Parathyroid adenoma (tissue), 2 donors: Measurements from ENCODE around the gene KCNK15.
"Not testable (repeated sequence)": the region's sequence is repeated elsewhere in the genome, so short reads cannot be mapped to it uniquely, and the experiment has no call there.

ENCODE experiments used
- H2AFZ ChIP-seq: fragments of 300-600 bp; sonication (generic); one replicate; pipeline ENCODE4 v1.7.0; 2017; ENCODE audit warnings: antibody characterized with exemption, mild to moderate bottlenecking
- H3K27ac ChIP-seq: fragments of 300-600 bp; sonication (generic); one replicate; pipeline ENCODE4 v1.7.0; 2017
- H3K27me3 ChIP-seq: fragments of 300-600 bp; sonication (generic); one replicate; pipeline ENCODE4 v1.7.0; 2017; ENCODE audit warnings: low read length; ENCODE audit not compliant: control insufficient read depth, insufficient read depth
- H3K36me3 ChIP-seq: fragments of 300-600 bp; sonication (generic); one replicate; pipeline ENCODE4 v1.7.0; 2017; ENCODE audit warnings: low read length; ENCODE audit not compliant: control insufficient read depth, insufficient read depth
- H3K4me1 ChIP-seq: fragments of 300-600 bp; sonication (generic); one replicate; pipeline ENCODE4 v1.7.0; 2017; ENCODE audit warnings: control low read depth
- H3K4me2 ChIP-seq: fragments of 300-600 bp; sonication (generic); one replicate; pipeline ENCODE4 v1.7.0; 2017; ENCODE audit warnings: low read length
- H3K4me3 ChIP-seq: fragments of 300-600 bp; sonication (generic); one replicate; pipeline ENCODE4 v1.7.0; 2017; ENCODE audit warnings: low read depth, low read length
- H3K79me2 ChIP-seq: fragments of 300-600 bp; sonication (generic); one replicate; pipeline ENCODE4 v1.7.0; 2017; ENCODE audit warnings: control low read depth
- H3K9ac ChIP-seq: fragments of 300-600 bp; sonication (generic); one replicate; pipeline ENCODE4 v1.7.0; 2017; ENCODE audit warnings: mild to moderate bottlenecking
- H3K9me3 ChIP-seq: fragments of 300-600 bp; sonication (generic); one replicate; pipeline ENCODE4 v1.7.0; 2017; ENCODE audit warnings: low read length; ENCODE audit not compliant: control insufficient read depth
- CTCF ChIP-seq: fragments of 300-600 bp; sonication (generic); IDR thresholded peaks from one replicate; pipeline ENCODE4 v1.7.0; 2017; ENCODE audit warnings: antibody characterized with exemption, mild to moderate bottlenecking
- donor health status: primary hyperparathyroidism.

KCNK15 gene

GRCh38 chr20:44745598-44746366, at the start of gene KCNK15:
TSS of gene KCNK15 (plus strand) at chr20:44745865. CDS start at chr20:44745911, 46 bp downstream.
- H3K4me1 ChIP-seq, result peaks cover 4% of the 10 kb centered on the region
- TF ChIP-seq CTCF, result no peak
- no peaks in the 10 kb centered on the region for H3K27me3 ChIP-seq
- H3K4me3 ChIP-seq, result peak within 1 kb of the TSS; percentile 46
- H2AFZ ChIP-seq, result peak within 1 kb of the TSS; percentile 76
- H3K79me2 ChIP-seq, result no peaks in the 10 kb centered on the region
- H3K4me2 ChIP-seq, result peak within 1 kb of the TSS; percentile 81
- H3K36me3 ChIP-seq, result no peaks in the 10 kb centered on the region
- no peak within 1 kb of the TSS for H3K27ac ChIP-seq
- no peak within 1 kb of the TSS for H3K9ac ChIP-seq
- H3K9me3 ChIP-seq, result no peaks in the 10 kb centered on the region

- H3K27ac ChIP-seq, result no peak overlapping the region
- H2AFZ ChIP-seq, result no peak overlapping the region
- no peaks in the 10 kb centered on the region for H3K27me3 ChIP-seq
- no peaks in the 10 kb centered on the region for H3K9me3 ChIP-seq
- no peak overlapping the region for H3K4me2 ChIP-seq
- H3K4me1 ChIP-seq, result peaks cover 6% of the 10 kb centered on the region
- TF ChIP-seq CTCF, result no peak
- no peaks in the 10 kb centered on the region for H3K36me3 ChIP-seq
- H3K4me3 ChIP-seq, result no peak overlapping the region
- no peak overlapping the region for H3K9ac ChIP-seq
- H3K79me2 ChIP-seq, result no peaks in the 10 kb centered on the region
Observed at GRCh38 chr20:44696315-44696714, 49.4 kb upstream of the KCNK15 start.

GRCh38 chr20:44697041-44697440, 48.6 kb upstream of the KCNK15 start:
- not testable (repeated sequence) for H2AFZ ChIP-seq, H3K9me3 ChIP-seq, H3K4me3 ChIP-seq, H3K36me3 ChIP-seq, H3K27me3 ChIP-seq, H3K27ac ChIP-seq, H3K9ac ChIP-seq, H3K4me1 ChIP-seq, H3K4me2 ChIP-seq, H3K79me2 ChIP-seq

GRCh38 chr20:44698351-44698750, 47.3 kb upstream of the KCNK15 start:
- Histone ChIP-seq H3K79me2 (no peaks in the 10 kb centered on the region), H3K27ac (no peak overlapping the region), H3K9ac (no peak overlapping the region), H2AFZ (no peak overlapping the region), H3K4me3 (no peak overlapping the region), H3K4me2 (no peak overlapping the region), H3K4me1 (peaks cover 14% of the 10 kb centered on the region), H3K9me3 (no peaks in the 10 kb centered on the region), H3K27me3 (no peaks in the 10 kb centered on the region), H3K36me3 (no peaks in the 10 kb centered on the region)
- TF ChIP-seq CTCF, result no peak

- no peak overlapping the region for H2AFZ ChIP-seq
- no peak overlapping the region for H3K27ac ChIP-seq
- H3K36me3 ChIP-seq, result no peaks in the 10 kb centered on the region
Observed at GRCh38 chr20:44700306-44700705, 45.4 kb upstream of the KCNK15 start.

More at GRCh38 chr20:44700306-44700705, 45.4 kb upstream of the KCNK15 start:
- H3K27me3 ChIP-seq, result no peaks in the 10 kb centered on the region
- no peak for TF ChIP-seq CTCF
- H3K4me1 ChIP-seq, result peaks cover 14% of the 10 kb centered on the region
- H3K9me3 ChIP-seq, result no peaks in the 10 kb centered on the region
- no peak overlapping the region for H3K4me3 ChIP-seq
- no peak overlapping the region for H3K4me2 ChIP-seq
- no peak overlapping the region for H3K9ac ChIP-seq
- H3K79me2 ChIP-seq, result no peaks in the 10 kb centered on the region
